Retina (tissue), 1 donor: ENCODE data around the gene ATOSA.
A peak's percentile ranks its signal among the peaks of the same experiment; 100 is the strongest.

Experiments used
- DNase-seq: peaks from one replicate; pipeline ENCODE4 v3.0.0-alpha.2; 2016

Gene ATOSA

GRCh38 chr15:52651868-52652267, 27.3 kb downstream of the ATOSA start:
- peak; percentile 65 for DNase-seq

- no peak for DNase-seq
Measured at GRCh38 chr15:52651114-52651513, 28.1 kb downstream of the ATOSA start.

- no peak for DNase-seq
Measured at GRCh38 chr15:52649686-52650085, 29.5 kb downstream of the ATOSA start.

GRCh38 chr15:52645916-52646315, 33.3 kb downstream of the ATOSA start:
- no peak for DNase-seq

GRCh38 chr15:52642386-52643361, 36.5 kb downstream of the ATOSA start:
- no peak for DNase-seq

GRCh38 chr15:52636459-52636858, 42.7 kb downstream of the ATOSA start:
- DNase-seq: no peak

GRCh38 chr15:52635908-52636307, 43.3 kb downstream of the ATOSA start:
- no peak for DNase-seq
